ENCODE results near the gene ABCC6.
"Not testable (repeated sequence)": the region's sequence is repeated elsewhere in the genome, so short reads cannot be mapped to it uniquely, and the experiment has no call there.

The ABCC6 gene

DNA sequence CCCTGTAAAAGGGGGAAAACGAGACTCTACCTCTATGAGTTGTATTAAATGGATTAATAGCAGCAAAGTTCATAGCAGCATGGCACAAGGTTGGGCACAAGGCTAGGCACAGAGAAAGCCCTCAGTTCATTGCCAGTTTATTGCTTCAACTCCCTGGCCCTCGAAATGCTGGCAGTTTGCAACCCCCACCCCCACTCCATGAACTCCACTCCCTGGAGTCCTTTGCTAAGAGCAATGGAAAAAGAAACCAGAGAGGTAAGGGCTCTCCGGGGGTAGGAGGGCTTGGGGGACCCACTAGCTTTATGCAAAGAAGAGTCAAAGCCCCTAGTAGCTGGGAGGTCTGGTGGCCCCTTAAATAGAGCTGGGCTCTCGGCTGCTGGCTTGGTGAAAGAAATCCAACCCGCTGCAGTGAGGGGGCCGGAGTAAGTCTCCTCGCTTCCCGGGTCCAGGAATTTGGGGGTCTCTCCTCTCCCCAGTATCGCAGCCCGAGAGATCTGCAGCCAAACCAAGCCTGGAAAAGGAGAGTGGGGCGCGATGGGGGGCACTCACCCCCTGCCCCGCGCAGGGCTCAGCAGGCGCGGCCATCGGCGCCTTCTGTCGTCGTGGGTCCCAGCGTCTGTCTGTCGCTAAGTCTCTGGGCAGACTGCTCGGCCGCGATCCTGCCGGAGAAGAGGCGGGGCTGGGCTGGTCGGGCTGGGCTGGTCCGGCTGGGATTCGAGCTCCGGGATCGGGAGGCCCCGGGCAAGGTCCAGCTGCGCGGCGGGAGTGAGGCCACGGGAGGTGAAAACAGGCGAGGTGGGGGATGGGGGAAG lies at the start of gene ABCC6:
Gene ABCC6, minus strand, starts transcription at position 645 of the 812 bp plus-strand sequence. Its CDS starts 60 bp downstream, at position 585.
- DNase-seq (ENCODE audit: low read depth in 1 of 2, low spot score in 1 of 2), result not testable (repeated sequence)

GRCh38 chr16:16272573-16273221 lies 49.4 kb upstream of the ABCC6 start:
- DNase-seq (ENCODE audit: low read depth in 1 of 2, low spot score in 1 of 2), result not testable (repeated sequence)

DNA sequence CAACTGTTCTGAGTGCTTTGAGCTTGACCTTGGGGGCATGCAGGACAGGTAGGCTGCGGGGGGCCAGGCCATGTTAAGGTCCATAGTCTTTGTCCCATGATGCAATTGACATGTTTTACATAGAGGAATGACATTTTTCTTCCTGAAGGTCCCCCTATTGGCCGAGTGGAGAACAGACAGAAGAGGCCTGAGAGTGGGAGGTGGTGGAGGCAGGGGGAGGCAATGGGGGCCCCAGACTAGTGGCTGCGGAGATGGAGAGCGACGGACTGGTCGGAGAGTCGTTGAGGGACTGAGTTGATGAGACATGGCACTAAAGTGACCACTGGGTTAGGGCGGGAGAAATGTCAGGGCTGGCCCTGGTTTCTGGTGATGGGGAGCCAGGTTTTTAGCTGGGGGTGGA lies 48.4 kb upstream of the ABCC6 start:
- DNase-seq (ENCODE audit: low read depth in 1 of 2, low spot score in 1 of 2), result not testable (repeated sequence)

DNA sequence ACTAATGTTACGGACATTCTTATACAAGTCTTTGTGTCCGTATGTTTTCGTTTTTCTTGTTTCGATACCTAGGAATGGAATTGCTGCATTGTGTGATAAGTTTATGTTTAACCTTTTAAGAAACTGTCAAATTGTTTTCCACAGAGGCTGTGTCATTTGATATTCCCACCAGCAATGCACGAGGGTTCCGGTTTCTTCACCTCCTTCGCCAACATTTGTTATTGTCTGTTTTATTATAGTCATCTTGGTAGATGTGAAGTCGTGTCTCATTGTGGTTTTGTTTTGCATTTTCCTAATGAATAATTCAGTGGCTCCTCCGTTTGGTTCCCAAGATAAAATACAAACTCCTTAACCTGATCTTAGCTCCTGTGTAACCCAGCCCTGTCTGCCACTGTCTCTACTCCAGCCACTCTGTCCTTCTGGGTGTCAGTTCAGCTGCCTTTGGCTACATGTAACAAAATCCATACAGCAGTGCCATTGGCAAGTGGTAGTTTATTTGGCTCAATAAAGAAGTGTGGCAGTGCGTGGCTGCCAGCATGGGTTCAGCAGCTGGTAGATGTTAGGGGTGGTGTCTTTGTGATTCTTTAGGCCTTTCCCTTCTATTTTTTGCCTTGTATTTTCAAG lies 45.0 kb upstream of the ABCC6 start:
- not testable (repeated sequence) for DNase-seq (ENCODE audit: low read depth in 1 of 2, low spot score in 1 of 2)

DNA sequence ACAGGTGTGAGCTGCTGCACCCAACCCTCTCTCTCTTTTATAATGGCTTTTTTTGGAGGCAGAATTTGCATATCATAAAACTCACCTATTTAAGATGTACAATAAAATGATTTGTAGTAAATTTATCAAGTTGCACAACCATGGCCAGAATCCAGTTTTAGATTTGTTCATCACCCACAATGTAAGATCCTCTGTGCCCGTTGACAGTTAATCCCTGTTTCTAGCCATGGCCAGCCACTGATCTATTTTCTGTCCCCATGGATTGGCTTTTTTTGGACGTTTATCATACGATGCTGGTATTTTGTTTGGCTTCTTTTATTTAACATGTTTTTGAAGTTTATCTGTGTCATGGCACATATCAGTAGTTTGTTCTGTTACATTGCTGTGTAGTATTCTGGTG lies 44.4 kb upstream of the ABCC6 start:
- DNase-seq (ENCODE audit: low read depth in 1 of 2, low spot score in 1 of 2), result not testable (repeated sequence)

DNA sequence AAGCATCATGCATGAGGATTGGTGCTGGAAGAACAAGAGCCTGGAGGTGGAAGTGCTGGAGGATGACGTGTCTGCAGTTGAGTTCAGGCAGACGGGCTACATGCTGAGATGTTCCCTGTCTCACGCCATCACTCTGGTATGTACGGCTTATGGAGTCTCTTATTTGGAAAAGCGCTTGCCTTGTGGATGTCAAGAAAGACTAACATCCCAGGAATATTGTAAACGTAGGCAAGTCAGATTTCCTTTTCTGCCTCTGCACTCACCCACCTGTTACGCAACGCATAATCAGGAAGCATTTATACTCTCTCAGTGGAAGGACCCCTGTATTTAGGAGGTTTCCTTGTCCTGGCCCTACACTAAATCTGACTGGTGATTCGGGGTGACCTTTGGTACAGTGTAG lies 41.8 kb upstream of the ABCC6 start:
- DNase-seq (ENCODE audit: low read depth in 1 of 2, low spot score in 1 of 2), result not testable (repeated sequence)

DNA sequence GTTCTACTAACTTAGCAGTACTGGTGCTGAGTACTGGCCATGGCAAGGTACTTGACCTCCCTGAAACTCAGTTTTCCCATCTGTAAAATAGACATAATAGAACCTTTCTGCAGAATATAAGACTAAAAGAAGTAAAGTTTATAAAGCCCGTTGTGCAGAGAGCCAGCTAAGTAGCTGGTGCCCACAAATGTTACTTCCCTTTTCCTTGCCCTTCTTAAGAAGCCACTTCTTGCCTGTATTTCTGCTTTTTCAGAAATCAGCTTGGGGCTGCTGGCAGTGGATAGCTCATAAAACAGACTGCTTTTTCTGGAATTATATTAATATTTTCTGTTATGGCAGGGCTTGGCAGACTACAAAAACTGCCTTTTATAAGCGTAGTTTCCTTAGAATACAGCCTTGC lies 40.7 kb upstream of the ABCC6 start:
- not testable (repeated sequence) for DNase-seq (ENCODE audit: low read depth in 1 of 2, low spot score in 1 of 2)

DNA sequence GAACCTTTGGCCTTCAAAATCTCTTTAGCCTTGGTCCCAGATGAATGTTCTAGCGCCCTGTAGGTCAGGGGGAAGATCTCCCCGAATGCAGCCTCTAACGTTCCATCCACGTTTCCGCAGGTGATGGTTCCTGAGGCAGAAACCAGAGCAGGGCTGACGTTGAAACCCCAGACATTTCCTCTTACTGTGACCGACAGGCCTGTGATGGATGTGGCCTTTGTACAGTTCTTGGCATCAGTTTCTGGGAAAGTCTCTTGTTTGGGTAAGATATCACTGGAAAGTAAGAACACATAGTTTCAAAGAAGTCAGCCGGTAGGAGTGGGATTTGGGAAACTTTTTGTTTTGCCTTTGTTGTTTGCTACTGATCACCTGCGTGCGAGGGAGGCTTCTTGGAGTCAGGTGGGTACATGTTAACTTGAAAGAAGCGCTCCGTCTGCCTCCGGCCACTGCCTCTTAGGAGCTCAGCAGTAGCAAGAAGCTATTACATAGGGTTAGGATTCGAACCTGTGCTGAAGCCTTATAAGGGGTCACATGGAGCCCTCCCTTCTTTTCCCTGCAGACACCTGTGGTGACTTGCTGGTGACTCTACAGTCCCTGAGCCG lies 39.8 kb upstream of the ABCC6 start:
- not testable (repeated sequence) for DNase-seq (ENCODE audit: low read depth in 1 of 2, low spot score in 1 of 2)

GRCh38 chr16:16259971-16260370 lies 36.7 kb upstream of the ABCC6 start:
- not testable (repeated sequence) for DNase-seq (ENCODE audit: low read depth in 1 of 2, low spot score in 1 of 2)

- not testable (repeated sequence) for DNase-seq (ENCODE audit: low read depth in 1 of 2, low spot score in 1 of 2)
Observed at GRCh38 chr16:16258822-16259221, 35.5 kb upstream of the ABCC6 start.

DNA sequence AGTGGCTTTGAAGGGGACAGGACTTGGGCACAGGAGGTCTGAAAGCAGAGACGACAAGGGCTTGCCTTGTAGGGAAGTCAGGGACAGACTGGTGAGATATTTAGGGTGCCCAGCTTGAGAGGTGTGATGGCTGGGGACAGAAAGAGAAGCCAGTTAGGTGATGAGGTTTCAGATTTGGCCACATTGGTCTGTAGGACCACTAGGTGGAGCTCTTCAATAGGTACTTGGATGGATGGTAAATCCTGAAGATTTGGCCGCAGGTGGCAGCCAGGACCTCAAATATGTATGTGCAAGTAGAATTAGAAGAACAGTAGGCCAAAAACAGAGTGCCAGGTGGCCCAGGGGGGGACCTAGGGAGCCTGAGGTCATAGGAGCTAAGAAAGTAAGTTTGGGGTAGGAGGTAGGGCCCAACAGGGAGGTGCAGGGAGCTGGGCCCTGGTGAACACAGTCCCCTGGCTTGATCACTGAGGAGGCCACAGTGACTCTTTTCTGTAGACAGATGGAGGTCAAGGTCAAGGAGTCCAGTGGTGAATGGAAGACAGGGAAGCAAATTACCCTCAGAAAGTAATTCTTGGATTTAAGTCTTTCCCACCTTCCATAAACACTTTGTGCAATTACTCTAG lies 34.1 kb upstream of the ABCC6 start:
- DNase-seq (ENCODE audit: low read depth in 1 of 2, low spot score in 1 of 2), result not testable (repeated sequence)

DNA sequence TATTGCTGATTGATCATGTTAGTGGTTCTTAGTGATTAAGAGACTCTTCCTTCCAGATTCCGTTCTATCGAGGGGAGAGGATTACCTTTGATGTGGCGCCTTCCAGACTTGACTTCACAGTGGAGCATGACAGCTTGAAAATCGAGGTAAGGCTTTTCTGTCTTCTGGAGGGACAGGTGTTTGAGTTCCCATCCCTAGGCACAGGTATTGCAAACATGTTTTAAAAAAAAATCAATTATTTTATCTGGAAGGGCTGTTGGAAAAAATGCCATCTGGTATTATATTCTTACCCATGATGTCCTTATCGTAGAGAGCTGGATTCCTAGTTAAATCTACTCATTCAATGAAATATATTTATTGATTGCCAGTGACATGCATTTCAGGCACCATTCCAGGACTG lies 29.1 kb upstream of the ABCC6 start:
- DNase-seq (ENCODE audit: low read depth in 1 of 2, low spot score in 1 of 2), result not testable (repeated sequence)

DNA sequence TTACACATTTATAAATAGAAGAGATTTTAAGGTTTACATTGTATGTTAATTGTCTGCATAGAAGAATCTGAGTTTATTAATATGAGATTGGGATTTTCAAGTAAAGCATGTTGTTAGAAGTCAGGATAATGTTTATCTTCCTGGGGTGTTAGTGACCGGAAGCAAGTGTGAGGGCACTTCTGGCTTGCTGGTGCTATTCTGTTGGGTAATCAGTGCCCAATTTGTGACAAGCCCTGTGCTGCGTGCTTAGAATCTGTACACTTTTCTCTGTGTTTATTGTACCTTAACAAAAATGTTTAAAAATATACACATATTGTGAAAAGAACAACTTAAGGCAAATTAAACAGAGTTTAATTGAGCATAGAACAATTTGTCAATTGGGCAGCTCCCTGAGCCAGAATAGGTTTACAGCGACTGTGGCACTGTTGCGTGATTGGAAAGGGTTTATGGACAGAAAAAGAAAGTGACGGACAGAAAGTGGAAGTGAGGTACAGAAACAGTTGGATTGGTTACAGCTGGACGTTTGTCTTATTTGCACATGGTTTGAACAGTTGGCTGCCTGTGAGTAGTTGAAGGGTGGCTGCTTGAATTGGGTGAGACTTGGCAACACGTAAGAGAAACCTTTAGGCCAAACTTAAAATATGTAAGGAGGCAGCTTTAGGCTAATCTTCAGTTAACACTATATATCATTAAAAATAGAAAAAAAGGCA lies 26.5 kb upstream of the ABCC6 start:
- DNase-seq (ENCODE audit: low read depth in 1 of 2, low spot score in 1 of 2), result not testable (repeated sequence)

GRCh38 chr16:16247439-16247838 lies 24.1 kb upstream of the ABCC6 start:
- not testable (repeated sequence) for DNase-seq (ENCODE audit: low read depth in 1 of 2, low spot score in 1 of 2)

- not testable (repeated sequence) for DNase-seq (ENCODE audit: low read depth in 1 of 2, low spot score in 1 of 2)
Observed at GRCh38 chr16:16246578-16247262, 23.4 kb upstream of the ABCC6 start.

DNA sequence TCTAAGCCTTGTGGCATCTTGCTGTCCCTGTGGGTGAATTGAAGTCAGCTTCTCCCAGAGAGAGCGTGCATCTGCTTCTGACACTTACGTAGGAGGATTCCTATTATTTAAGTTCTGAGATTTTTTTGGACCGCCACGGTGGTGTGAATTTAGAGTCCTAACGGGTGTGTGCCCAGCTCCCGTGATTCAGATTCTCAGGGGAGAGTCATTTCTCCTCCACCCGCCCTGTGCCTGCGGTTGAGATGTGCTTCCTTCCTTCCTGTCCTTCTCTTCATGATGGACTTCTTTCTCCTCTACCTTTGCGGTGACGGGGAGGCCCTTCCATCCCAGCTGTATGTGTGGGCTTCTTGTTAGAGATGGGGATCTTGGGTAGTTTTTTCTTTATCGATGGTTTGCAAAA lies 20.6 kb upstream of the ABCC6 start:
- not testable (repeated sequence) for DNase-seq (ENCODE audit: low read depth in 1 of 2, low spot score in 1 of 2)

DNA sequence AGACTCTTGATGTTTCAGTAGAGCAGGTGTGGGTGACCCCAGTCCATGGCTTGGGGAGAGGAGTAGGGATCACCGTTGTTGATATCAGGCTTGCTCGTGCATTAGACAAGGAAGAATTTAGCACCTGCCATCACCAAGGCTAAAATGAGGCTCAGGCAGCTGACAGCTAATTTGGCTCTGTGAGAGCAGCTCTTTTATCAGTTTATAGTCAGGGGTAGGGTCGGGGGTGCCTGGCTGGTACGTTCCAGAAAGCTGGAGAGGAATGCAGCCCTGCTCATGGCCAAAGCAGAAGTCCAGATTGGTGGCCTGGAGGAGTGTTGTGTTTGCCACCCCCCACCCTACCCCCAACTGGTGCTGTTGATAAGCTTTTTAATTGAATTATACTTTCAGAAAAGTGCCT lies 17.4 kb upstream of the ABCC6 start:
- not testable (repeated sequence) for DNase-seq (ENCODE audit: low read depth in 1 of 2, low spot score in 1 of 2)

DNA sequence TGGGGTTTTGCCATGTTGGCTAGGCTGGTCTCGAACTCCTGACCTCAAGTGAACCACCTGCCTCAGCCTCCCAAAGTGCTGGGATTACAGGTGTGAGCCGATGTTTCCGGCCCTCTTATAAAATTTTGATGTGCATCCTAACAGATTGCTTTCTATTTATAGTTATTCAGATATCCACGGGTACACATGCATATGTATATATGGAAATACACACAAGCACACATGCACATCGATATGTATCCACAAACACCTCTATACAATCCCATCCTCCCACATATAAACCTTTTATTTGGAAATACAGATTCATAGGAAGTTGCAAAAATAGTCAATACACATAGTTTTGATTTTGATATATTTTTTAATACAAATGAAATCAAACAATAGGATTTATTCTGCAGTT lies 14.4 kb upstream of the ABCC6 start:
- DNase-seq (ENCODE audit: low read depth in 1 of 2, low spot score in 1 of 2), result not testable (repeated sequence)

- not testable (repeated sequence) for DNase-seq (ENCODE audit: low read depth in 1 of 2, low spot score in 1 of 2)
Observed at GRCh38 chr16:16237071-16237470, 13.8 kb upstream of the ABCC6 start.

- DNase-seq (ENCODE audit: low read depth in 1 of 2, low spot score in 1 of 2), result not testable (repeated sequence)
Observed at GRCh38 chr16:16232692-16233061, 9.4 kb upstream of the ABCC6 start.
